Cardiac muscle cell (in vitro differentiated cells and primary cell): ENCODE data around the gene GID8. TPM values are rescaled to one million over a fixed set of nuclear protein-coding genes. Genes with fewer than 3 reads are reported as not detected.

ENCODE experiments used
- DNase-seq, 2 donors: peaks; one replicate each; pipeline versions ENCODE4 v3.0.0 to v3.0.0-alpha.2; 2010 to 2017; ENCODE audit warnings: low read depth in 1 of 2, low spot score in 1 of 2
- H3K27ac ChIP-seq: fragments of 200-600 bp; sonication (generic); 2 replicates; pipeline ENCODE4 v1.5.1; 2016
- H3K27me3 ChIP-seq: fragments of 200-600 bp; sonication (generic); 2 replicates; pipeline ENCODE4 v1.6.0; 2016; ENCODE audit warnings: control low read depth
- H3K36me3 ChIP-seq: fragments of 200-600 bp; sonication (generic); 2 replicates; pipeline ENCODE4 v1.5.1; 2016; ENCODE audit warnings: control low read depth
- H3K4me1 ChIP-seq: fragments of 200-600 bp; sonication (generic); 2 replicates; pipeline ENCODE4 v1.8.1; 2017; ENCODE audit warnings: low read depth, mild to moderate bottlenecking, mixed run types
- H3K4me3 ChIP-seq: fragments of 200-600 bp; sonication (generic); 2 replicates; pipeline ENCODE4 v1.5.1; 2016; ENCODE audit warnings: mild to moderate bottlenecking
- H3K9me3 ChIP-seq: fragments of 200-600 bp; sonication (generic); 2 replicates; pipeline ENCODE4 v1.5.1; 2017; ENCODE audit warnings: low read depth, mild to moderate bottlenecking, control low read depth
- polyA plus RNA-seq: library from polyadenylated mRNA; unstranded; fragments of >200 nt; fragmentation: Nextera tagmentation; extraction: Ambion mirVana; gene quantifications from 2 replicates; pipeline ENCODE4 v1.2.1, GENCODE V29; 2016
- total RNA-seq: library from RNA; depleted of rRNA; stranded (reverse); fragments of >200 nt; gene quantifications from 2 replicates; pipeline ENCODE4 v1.2.3, GENCODE V29; 2016
- TF ChIP-seq, protein P1 (sequence below): IDR thresholded peaks from 2 replicates; pipeline ENCODE4 v1.5.1; 2012; ENCODE audit warnings: low read depth, mild to moderate bottlenecking, low read length

The GID8 gene
- total and polyA plus RNA-seq, 2 experiments from 2014 or later, result 24.5 to 49.5 TPM

DNA sequence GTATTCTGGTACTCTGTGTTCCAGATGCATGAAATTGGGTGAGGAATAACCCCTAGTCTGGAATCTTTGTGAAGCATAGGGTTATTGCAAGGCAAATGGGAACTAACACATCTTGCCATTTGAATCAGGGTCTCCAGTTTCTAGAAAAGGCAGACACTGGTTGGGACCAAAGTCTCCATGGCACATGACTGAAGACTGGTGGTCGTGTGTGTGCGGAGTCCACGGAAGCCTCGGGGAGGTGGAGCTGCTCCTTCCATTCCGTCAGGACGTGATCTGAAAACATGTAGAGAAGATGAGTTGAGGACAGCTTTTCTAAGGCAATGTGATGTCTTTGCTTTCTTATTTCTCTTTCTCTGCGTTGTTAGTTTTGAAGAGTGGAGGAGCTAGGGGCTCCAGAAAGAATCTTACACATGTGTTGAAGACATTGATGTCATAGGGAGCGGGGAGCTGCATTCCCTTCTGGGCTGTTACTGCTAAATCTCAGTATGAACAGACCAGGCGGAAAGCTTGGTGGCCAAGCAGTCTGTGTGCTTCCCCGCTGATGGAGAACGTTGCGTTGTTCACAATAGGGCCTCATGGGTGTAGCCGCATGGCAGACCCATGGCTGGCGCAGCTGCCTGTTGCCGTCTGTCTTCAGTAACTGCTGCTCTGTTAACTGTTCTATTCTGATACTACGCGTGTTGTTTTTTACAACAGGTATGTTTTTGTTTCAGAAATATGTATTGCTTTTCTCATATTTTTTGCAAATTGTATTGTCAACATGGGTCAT, 9.8 kb downstream of the GID8 start:
- Histone ChIP-seq H3K27me3 (no peaks in the 10 kb centered on the region), H3K9me3 (no peaks in the 10 kb centered on the region), H3K4me3 (no peak overlapping the region), H3K36me3 (peaks cover 39% of the 10 kb centered on the region), H3K27ac (peak overlapping the region; percentile 55), H3K4me1 (peaks cover 10% of the 10 kb centered on the region)
- no peak for DNase-seq
- TF ChIP-seq, protein P1, sequence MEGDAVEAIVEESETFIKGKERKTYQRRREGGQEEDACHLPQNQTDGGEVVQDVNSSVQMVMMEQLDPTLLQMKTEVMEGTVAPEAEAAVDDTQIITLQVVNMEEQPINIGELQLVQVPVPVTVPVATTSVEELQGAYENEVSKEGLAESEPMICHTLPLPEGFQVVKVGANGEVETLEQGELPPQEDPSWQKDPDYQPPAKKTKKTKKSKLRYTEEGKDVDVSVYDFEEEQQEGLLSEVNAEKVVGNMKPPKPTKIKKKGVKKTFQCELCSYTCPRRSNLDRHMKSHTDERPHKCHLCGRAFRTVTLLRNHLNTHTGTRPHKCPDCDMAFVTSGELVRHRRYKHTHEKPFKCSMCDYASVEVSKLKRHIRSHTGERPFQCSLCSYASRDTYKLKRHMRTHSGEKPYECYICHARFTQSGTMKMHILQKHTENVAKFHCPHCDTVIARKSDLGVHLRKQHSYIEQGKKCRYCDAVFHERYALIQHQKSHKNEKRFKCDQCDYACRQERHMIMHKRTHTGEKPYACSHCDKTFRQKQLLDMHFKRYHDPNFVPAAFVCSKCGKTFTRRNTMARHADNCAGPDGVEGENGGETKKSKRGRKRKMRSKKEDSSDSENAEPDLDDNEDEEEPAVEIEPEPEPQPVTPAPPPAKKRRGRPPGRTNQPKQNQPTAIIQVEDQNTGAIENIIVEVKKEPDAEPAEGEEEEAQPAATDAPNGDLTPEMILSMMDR, result no peak

DNA sequence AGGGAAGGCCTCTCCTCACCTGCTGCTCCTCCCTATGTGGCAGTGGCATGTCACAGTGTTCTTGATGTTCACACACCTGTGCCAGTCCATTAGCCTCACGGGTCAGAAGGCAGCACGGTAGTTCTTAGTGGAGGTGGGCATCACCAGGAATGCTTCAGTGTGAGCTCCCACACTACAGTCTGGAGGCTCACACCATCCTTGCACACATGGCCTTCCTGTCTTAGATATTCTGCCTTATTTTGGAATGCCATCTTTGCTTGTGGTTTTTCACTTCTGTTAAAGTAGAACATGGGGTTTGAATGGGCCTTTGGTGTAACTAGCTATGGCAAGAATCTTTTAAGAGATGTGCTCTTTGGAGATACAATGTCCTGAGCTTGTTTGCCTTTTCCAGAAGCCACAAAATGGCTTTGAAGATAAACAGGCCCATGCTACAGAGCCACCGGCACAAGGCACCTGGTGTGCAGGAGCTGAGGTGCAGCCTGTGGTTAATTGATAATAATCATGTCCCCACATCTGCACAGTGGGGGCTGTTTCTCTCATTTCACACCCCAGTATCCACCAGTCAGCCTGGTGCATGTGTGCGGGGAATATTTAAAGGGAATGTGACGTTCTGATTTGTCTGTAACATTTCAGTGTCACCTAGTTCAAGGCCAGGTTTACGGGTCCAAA, 11.3 kb downstream of the GID8 start:
- Histone ChIP-seq H3K36me3 (peaks cover 26% of the 10 kb centered on the region), H3K27ac (no peak overlapping the region), H3K27me3 (no peaks in the 10 kb centered on the region), H3K4me3 (no peak overlapping the region), H3K4me1 (peaks cover 17% of the 10 kb centered on the region), H3K9me3 (no peaks in the 10 kb centered on the region)
- no peak for DNase-seq
- TF ChIP-seq, protein P1, result no peak

DNA sequence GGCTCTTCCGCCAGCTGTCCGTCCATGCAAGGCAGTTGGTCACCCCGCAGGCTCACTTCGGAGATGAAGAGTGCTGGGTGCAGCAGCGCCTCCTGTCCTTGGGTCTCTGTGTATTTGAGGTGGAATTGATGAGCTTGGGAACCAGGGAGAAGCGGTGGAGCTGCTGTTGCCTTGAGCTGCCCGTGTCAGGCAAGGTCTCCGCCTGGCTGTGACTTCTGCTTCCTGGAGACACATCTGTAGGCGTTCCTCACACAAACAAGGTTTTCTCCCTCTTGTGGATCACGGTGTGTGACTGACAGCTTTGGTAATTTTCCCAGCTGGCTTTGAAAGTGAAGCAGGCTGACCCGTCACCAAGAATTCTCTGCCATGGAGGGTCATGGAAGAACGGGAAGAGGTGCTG, 12.0 kb downstream of the GID8 start:
- Histone ChIP-seq H3K27me3 (no peaks in the 10 kb centered on the region), H3K36me3 (peaks cover 19% of the 10 kb centered on the region), H3K4me1 (peaks cover 21% of the 10 kb centered on the region), H3K4me3 (no peak overlapping the region), H3K27ac (no peak overlapping the region), H3K9me3 (no peaks in the 10 kb centered on the region)
- TF ChIP-seq, protein P1, result no peak
- no peak for DNase-seq

DNA sequence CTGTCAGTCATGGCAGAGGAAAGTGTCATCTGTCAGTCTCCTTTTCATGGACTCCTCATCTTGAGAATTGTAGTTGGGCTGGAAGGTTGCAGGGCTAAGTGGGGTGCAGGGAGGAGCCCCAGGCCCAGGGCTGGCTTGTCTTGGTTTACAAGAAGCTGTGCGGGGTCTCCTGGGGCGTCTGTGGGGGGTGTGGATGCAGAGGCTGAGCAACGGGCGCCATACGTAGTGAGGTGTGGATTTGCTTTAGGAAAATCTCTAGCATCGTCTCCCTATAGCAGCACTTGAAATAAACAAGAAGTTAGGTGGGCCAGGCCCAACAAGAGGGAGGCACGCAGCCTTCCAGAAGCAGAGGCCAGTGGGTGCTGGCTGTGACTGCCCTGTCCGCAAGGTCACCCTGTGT, 12.8 kb downstream of the GID8 start:
- no peaks in the 10 kb centered on the region for H3K9me3 ChIP-seq
- H3K27ac ChIP-seq, result no peak overlapping the region
- peaks cover 12% of the 10 kb centered on the region for H3K36me3 ChIP-seq
- H3K4me1 ChIP-seq, result peaks cover 21% of the 10 kb centered on the region
- H3K4me3 ChIP-seq, result no peak overlapping the region
- TF ChIP-seq, protein P1, result no peak
- H3K27me3 ChIP-seq, result no peaks in the 10 kb centered on the region
- DNase-seq, result no peak

DNA sequence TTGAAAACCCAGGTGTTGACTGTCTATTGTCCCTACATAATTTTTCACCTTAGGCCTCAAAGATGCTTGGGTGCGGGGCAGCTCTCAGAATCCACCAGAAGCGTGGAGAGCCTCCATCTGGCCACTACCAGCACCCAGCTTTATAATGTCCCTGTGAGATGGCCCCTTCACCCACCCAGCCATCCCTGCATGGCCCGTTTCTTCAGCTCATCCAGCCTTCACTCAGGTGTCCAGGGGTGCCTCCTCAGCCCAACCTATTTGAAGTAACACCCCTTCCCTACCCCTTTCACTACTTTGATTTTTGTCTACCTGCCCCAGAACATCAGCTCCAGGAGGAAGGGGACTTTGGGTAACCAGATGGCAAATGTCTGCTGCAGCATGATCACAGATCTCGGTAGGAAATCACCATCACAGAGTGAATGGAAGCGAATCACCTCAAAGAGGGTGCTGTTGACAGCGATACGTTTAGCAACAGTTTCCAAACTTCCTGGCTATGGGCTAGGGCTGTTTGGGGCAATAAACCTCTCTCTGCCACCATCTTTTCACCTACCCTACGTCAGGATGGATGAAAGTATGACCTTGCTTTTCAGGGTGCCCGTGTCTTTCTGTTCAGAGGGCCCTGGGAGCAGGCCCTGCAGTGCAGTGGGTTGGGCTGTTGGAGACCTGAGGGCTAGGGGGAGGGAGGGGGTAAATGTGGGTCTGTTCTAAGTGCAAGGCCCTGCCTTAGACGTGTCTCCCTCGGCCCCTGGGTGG, 13.4 kb downstream of the GID8 start:
- TF ChIP-seq, protein P1, result no peak
- peaks cover 7% of the 10 kb centered on the region for H3K36me3 ChIP-seq

More for the DNA sequence above, 13.4 kb downstream of the GID8 start:
- no peak for DNase-seq
- Histone ChIP-seq H3K4me3 (no peak overlapping the region), H3K27me3 (no peaks in the 10 kb centered on the region), H3K9me3 (no peaks in the 10 kb centered on the region), H3K27ac (no peak overlapping the region), H3K4me1 (peaks cover 21% of the 10 kb centered on the region)
